ENCODE data around the gene LCP1.

- TF ChIP-seq POLR2A (IDR thresholded peaks at IDR 0.05; ENCODE audit: low read length) (no peak), GATA1 (IDR thresholded peaks at IDR 0.05; ENCODE audit: low read depth, low read length) (no peak)
These were observed 21.4 kb downstream of the LCP1 start for GRCh38 chr13:46160471-46161066.

All from erythroblast (primary cell).